WTC11 (cell line): ENCODE results near the gene SUGP2. TPM values are rescaled to one million over a fixed set of nuclear protein-coding genes. Genes with fewer than 3 reads are reported as not detected.

Experiments
- ATAC-seq: fragments of 200-7000 bp; cut with Tn5 transposase; 2 replicates; pipeline ENCODE4 v1.10.0; 2021; ENCODE audit warnings: mild to moderate bottlenecking, moderate library complexity
- CTCF ChIA-PET: fragments of 300-600 bp; sonication (Branson Sonifier 250); formaldehyde crosslinking; loops from one replicate; lab custom pipeline; 2021; ENCODE audit warnings: antibody characterized with exemption; lab: Charles Lee
- POLR2A ChIA-PET: fragments of 350-600 bp; sonication (Branson Sonifier 250); formaldehyde crosslinking; loops from one replicate; lab custom pipeline; 2021; ENCODE audit warnings: antibody characterized with exemption; lab: Charles Lee
- DNase-seq: peaks from one replicate; pipeline ENCODE4 v3.0.0; 2021; ENCODE audit warnings: low spot score
- H3K27ac Mint-ChIP-seq: 2 replicates; pipeline ENCODE4 v1.8.0; 2021; ENCODE audit warnings: mixed read lengths
- H3K27me3 Mint-ChIP-seq: 2 replicates; pipeline ENCODE4 v1.8.0; 2021; ENCODE audit warnings: low read depth, mild to moderate bottlenecking, moderate library complexity, mixed read lengths
- H3K36me3 Mint-ChIP-seq: 2 replicates; pipeline ENCODE4 v1.8.0; 2021; ENCODE audit warnings: mixed read lengths
- H3K4me1 Mint-ChIP-seq: 2 replicates; pipeline ENCODE4 v1.8.0; 2022; ENCODE audit warnings: mixed read lengths
- H3K4me3 Mint-ChIP-seq: 2 replicates; pipeline ENCODE4 v1.8.0; 2021; ENCODE audit warnings: mild to moderate bottlenecking, moderate library complexity, mixed read lengths
- H3K9me3 Mint-ChIP-seq: 2 replicates; pipeline ENCODE4 v1.8.0; 2021; ENCODE audit warnings: mixed read lengths
- ATF1 ChIP-seq: sonication (generic); formaldehyde crosslinking; IDR thresholded peaks from 2 replicates; pipeline ENCODE4 v1.8.1; 2023; ENCODE audit warnings: mild to moderate bottlenecking, moderate library complexity, missing genetic modification reagents
- ESRRA ChIP-seq: sonication (generic); formaldehyde crosslinking; IDR thresholded peaks from 2 replicates; pipeline ENCODE4 v1.8.1; 2022; ENCODE audit warnings: mild to moderate bottlenecking, missing genetic modification reagents, borderline replicate concordance
- JAZF1 ChIP-seq: fragments of 250-450 bp; sonication (Bioruptor Pico); IDR thresholded peaks from 2 replicates; pipeline ENCODE4 v1.9.0; 2021; ENCODE audit warnings: moderate library complexity, mild to moderate bottlenecking, inconsistent platforms
- NR3C1 ChIP-seq: sonication (generic); formaldehyde crosslinking; conservative IDR thresholded peaks from 2 replicates; pipeline ENCODE4 v1.8.1; 2023; ENCODE audit warnings: low read depth, mild to moderate bottlenecking, missing genetic modification reagents
- ZNF317 ChIP-seq: sonication (generic); formaldehyde crosslinking; IDR thresholded peaks from 2 replicates; pipeline ENCODE4 v1.8.1; 2023; ENCODE audit warnings: low read depth, mild to moderate bottlenecking, moderate library complexity, missing genetic modification reagents, borderline replicate concordance
- ZNF671 ChIP-seq: fragments of 250-450 bp; sonication (Bioruptor Pico); IDR thresholded peaks from 2 replicates; pipeline ENCODE4 v1.8.0; 2021; ENCODE audit warnings: mild to moderate bottlenecking
- total RNA-seq: library from RNA; stranded (reverse); gene quantifications from 3 replicates; pipeline ENCODE4 v1.2.3, GENCODE V29; 2021
- TF ChIP-seq, protein P1 (sequence below): sonication (generic); formaldehyde crosslinking; IDR thresholded peaks from 2 replicates; pipeline ENCODE4 v1.8.1; 2023; ENCODE audit warnings: mild to moderate bottlenecking, missing genetic modification reagents
- TF ChIP-seq, protein P2 (sequence below): sonication (generic); formaldehyde crosslinking; IDR thresholded peaks from 2 replicates; pipeline ENCODE4 v1.8.1; 2023; ENCODE audit warnings: mild to moderate bottlenecking, missing genetic modification reagents
- TF ChIP-seq, protein P3 (sequence below): sonication (generic); formaldehyde crosslinking; IDR thresholded peaks from 2 replicates; pipeline ENCODE4 v1.8.1; 2022; ENCODE audit warnings: low read depth, missing genetic modification reagents, borderline replicate concordance
- TF ChIP-seq, protein P4 (sequence below): sonication (generic); formaldehyde crosslinking; IDR thresholded peaks from 2 replicates; pipeline ENCODE4 v1.8.0; 2023; ENCODE audit warnings: mild to moderate bottlenecking, missing genetic modification reagents
- TF ChIP-seq, protein P5 (sequence below): fragments of 250-450 bp; sonication (Bioruptor Pico); IDR thresholded peaks from 2 replicates; pipeline ENCODE4 v2.1.2; 2022; ENCODE audit warnings: mild to moderate bottlenecking, moderate library complexity
- TF ChIP-seq, protein P6 (sequence below): fragments of 250-450 bp; sonication (Bioruptor Pico); IDR thresholded peaks from 2 replicates; pipeline ENCODE4 v1.9.0; 2021; ENCODE audit warnings: mild to moderate bottlenecking, borderline replicate concordance

Gene SUGP2
- total RNA-seq, 1 experiment from 2014 or later, result 160 TPM

DNA sequence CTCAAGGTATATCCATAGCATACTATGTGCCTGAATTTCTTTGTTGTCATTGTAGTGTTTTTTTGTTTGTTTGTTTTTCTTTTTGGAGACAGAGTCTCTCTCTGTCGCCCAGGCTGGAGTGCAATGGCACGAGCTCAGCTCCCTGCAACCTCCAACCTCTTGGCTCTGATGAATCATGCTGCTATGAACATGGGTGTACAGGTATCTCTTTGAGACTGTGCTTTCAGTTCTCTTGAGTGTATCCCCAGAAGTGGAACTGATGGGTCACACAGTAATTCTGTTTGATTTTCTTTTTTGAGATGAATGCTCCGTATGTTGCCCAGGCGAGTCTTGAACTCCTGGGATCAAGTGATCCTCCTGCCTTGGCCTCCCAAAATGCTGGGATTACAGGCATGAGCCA is 16.8 kb upstream of the SUGP2 start:
- Mint-ChIP-seq H3K27ac (no peak overlapping the region), H3K4me3 (no peak overlapping the region), H3K27me3 (no peaks in the 10 kb centered on the region), H3K36me3 (peaks cover 44% of the 10 kb centered on the region), H3K4me1 (no peaks in the 10 kb centered on the region), H3K9me3 (no peaks in the 10 kb centered on the region)
- ChIA-PET CTCF (interaction anchor here (1.7 to 4.5 kb wide), 2 partner anchors 54 to 66 kb away, joined by 5 to 18 read pairs; no protein-coding TSS in a partner anchor), POLR2A (no interaction called here)
- no peak for TF ChIP-seq JAZF1
- no peak for TF ChIP-seq ZNF317 (CRISPR knock-in tag)
- TF ChIP-seq, protein P1, sequence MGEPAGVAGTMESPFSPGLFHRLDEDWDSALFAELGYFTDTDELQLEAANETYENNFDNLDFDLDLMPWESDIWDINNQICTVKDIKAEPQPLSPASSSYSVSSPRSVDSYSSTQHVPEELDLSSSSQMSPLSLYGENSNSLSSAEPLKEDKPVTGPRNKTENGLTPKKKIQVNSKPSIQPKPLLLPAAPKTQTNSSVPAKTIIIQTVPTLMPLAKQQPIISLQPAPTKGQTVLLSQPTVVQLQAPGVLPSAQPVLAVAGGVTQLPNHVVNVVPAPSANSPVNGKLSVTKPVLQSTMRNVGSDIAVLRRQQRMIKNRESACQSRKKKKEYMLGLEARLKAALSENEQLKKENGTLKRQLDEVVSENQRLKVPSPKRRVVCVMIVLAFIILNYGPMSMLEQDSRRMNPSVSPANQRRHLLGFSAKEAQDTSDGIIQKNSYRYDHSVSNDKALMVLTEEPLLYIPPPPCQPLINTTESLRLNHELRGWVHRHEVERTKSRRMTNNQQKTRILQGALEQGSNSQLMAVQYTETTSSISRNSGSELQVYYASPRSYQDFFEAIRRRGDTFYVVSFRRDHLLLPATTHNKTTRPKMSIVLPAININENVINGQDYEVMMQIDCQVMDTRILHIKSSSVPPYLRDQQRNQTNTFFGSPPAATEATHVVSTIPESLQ (CRISPR knock-in tag), result no peak
- no peak for TF ChIP-seq ESRRA (CRISPR knock-in tag)
- TF ChIP-seq, protein P2, sequence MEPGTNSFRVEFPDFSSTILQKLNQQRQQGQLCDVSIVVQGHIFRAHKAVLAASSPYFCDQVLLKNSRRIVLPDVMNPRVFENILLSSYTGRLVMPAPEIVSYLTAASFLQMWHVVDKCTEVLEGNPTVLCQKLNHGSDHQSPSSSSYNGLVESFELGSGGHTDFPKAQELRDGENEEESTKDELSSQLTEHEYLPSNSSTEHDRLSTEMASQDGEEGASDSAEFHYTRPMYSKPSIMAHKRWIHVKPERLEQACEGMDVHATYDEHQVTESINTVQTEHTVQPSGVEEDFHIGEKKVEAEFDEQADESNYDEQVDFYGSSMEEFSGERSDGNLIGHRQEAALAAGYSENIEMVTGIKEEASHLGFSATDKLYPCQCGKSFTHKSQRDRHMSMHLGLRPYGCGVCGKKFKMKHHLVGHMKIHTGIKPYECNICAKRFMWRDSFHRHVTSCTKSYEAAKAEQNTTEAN, result no peak
- no peak for TF ChIP-seq NR3C1 (CRISPR knock-in tag)
- no peak for TF ChIP-seq ZNF671 (CRISPR knock-in tag)
- TF ChIP-seq, protein P3, sequence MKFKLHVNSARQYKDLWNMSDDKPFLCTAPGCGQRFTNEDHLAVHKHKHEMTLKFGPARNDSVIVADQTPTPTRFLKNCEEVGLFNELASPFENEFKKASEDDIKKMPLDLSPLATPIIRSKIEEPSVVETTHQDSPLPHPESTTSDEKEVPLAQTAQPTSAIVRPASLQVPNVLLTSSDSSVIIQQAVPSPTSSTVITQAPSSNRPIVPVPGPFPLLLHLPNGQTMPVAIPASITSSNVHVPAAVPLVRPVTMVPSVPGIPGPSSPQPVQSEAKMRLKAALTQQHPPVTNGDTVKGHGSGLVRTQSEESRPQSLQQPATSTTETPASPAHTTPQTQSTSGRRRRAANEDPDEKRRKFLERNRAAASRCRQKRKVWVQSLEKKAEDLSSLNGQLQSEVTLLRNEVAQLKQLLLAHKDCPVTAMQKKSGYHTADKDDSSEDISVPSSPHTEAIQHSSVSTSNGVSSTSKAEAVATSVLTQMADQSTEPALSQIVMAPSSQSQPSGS (CRISPR knock-in tag), result no peak
- TF ChIP-seq, protein P4, sequence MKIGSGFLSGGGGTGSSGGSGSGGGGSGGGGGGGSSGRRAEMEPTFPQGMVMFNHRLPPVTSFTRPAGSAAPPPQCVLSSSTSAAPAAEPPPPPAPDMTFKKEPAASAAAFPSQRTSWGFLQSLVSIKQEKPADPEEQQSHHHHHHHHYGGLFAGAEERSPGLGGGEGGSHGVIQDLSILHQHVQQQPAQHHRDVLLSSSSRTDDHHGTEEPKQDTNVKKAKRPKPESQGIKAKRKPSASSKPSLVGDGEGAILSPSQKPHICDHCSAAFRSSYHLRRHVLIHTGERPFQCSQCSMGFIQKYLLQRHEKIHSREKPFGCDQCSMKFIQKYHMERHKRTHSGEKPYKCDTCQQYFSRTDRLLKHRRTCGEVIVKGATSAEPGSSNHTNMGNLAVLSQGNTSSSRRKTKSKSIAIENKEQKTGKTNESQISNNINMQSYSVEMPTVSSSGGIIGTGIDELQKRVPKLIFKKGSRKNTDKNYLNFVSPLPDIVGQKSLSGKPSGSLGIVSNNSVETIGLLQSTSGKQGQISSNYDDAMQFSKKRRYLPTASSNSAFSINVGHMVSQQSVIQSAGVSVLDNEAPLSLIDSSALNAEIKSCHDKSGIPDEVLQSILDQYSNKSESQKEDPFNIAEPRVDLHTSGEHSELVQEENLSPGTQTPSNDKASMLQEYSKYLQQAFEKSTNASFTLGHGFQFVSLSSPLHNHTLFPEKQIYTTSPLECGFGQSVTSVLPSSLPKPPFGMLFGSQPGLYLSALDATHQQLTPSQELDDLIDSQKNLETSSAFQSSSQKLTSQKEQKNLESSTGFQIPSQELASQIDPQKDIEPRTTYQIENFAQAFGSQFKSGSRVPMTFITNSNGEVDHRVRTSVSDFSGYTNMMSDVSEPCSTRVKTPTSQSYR (CRISPR knock-in tag), result no peak
- TF ChIP-seq, protein P5, sequence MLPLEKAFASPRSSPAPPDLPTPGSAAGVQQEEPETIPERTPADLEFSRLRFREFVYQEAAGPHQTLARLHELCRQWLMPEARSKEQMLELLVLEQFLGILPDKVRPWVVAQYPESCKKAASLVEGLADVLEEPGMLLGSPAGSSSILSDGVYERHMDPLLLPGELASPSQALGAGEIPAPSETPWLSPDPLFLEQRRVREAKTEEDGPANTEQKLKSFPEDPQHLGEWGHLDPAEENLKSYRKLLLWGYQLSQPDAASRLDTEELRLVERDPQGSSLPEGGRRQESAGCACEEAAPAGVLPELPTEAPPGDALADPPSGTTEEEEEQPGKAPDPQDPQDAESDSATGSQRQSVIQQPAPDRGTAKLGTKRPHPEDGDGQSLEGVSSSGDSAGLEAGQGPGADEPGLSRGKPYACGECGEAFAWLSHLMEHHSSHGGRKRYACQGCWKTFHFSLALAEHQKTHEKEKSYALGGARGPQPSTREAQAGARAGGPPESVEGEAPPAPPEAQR (CRISPR knock-in tag), result no peak
- TF ChIP-seq, protein P6, sequence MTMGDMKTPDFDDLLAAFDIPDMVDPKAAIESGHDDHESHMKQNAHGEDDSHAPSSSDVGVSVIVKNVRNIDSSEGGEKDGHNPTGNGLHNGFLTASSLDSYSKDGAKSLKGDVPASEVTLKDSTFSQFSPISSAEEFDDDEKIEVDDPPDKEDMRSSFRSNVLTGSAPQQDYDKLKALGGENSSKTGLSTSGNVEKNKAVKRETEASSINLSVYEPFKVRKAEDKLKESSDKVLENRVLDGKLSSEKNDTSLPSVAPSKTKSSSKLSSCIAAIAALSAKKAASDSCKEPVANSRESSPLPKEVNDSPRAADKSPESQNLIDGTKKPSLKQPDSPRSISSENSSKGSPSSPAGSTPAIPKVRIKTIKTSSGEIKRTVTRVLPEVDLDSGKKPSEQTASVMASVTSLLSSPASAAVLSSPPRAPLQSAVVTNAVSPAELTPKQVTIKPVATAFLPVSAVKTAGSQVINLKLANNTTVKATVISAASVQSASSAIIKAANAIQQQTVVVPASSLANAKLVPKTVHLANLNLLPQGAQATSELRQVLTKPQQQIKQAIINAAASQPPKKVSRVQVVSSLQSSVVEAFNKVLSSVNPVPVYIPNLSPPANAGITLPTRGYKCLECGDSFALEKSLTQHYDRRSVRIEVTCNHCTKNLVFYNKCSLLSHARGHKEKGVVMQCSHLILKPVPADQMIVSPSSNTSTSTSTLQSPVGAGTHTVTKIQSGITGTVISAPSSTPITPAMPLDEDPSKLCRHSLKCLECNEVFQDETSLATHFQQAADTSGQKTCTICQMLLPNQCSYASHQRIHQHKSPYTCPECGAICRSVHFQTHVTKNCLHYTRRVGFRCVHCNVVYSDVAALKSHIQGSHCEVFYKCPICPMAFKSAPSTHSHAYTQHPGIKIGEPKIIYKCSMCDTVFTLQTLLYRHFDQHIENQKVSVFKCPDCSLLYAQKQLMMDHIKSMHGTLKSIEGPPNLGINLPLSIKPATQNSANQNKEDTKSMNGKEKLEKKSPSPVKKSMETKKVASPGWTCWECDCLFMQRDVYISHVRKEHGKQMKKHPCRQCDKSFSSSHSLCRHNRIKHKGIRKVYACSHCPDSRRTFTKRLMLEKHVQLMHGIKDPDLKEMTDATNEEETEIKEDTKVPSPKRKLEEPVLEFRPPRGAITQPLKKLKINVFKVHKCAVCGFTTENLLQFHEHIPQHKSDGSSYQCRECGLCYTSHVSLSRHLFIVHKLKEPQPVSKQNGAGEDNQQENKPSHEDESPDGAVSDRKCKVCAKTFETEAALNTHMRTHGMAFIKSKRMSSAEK (CRISPR knock-in tag), result no peak
- TF ChIP-seq ATF1 (CRISPR knock-in tag), result no peak
- ATAC-seq, result no peak
- no peak for DNase-seq
